ENCODE results near the gene CITED1. TPM values are rescaled to one million over a fixed set of nuclear protein-coding genes. Genes with fewer than 3 reads are reported as not detected.

CITED1 gene
- total and polyA plus RNA-seq, 2 of the 4 experiments (the other 2 are of a cell fraction): 0.18 to 0.24 TPM

- Histone ChIP-seq H3K9me3 (ENCODE audit: control insufficient read depth, insufficient read depth, low read length) (no peaks in the 10 kb centered on the region), H4K20me1 (ENCODE audit: insufficient read depth, low read length) (no peaks in the 10 kb centered on the region; the same call in 1 of the 2 replicates), H4K8ac (ENCODE audit: low read depth in 2 of 2, low read length in 2 of 2) (no peak overlapping the region), H3K36me3 (ENCODE audit: control insufficient read depth, insufficient read depth, low read length) (no peaks in the 10 kb centered on the region), H4K5ac (ENCODE audit: low read depth, low read length) (no peak overlapping the region), H3K4me2 (ENCODE audit: low read depth, low read length) (no peak overlapping the region), H3K4ac (ENCODE audit: low read depth, low read length) (no peak overlapping the region), H2BK15ac (ENCODE audit: low read depth, low read length) (no peak overlapping the region), H2AFZ (replicated peaks; ENCODE audit: low read length, poor library complexity) (no peak overlapping the region), H2BK5ac (ENCODE audit: low read depth, low read length, poor library complexity, severe bottlenecking) (no peak overlapping the region), H2AK5ac (ENCODE audit: low read depth, low read length) (no peak overlapping the region), H4K91ac (ENCODE audit: insufficient read depth, low read depth, low read length) (no peak overlapping the region), H3K56ac (ENCODE audit: extremely low read depth, insufficient read depth, low read length) (no peak overlapping the region), H3K27me3 (ENCODE audit: control insufficient read depth, insufficient read depth, low read length) (peaks cover 18% of the 10 kb centered on the region), H3K18ac (ENCODE audit: low read depth, low read length) (no peak overlapping the region), H3K9me1 (ENCODE audit: insufficient read depth, low read length) (peaks cover 1% of the 10 kb centered on the region; the same call in 1 of the 2 replicates), H3K4me3 (ENCODE audit: insufficient read depth, low read depth, low read length) (no peak overlapping the region), H3K14ac (replicated peaks; ENCODE audit: low read depth, low read length) (no peak overlapping the region), H2AK9ac (replicated peaks; ENCODE audit: low read depth, low read length, poor library complexity) (no peak overlapping the region), H3K23ac (ENCODE audit: low read depth, low read length) (no peak overlapping the region), H3K9ac (ENCODE audit: low read depth, low read length) (no peak overlapping the region), H3K4me1 (ENCODE audit: control insufficient read depth, insufficient read depth, low read length) (no peaks in the 10 kb centered on the region), H3K27ac (ENCODE audit: insufficient read depth, low read length) (no peak overlapping the region), H2BK120ac (ENCODE audit: low read depth, low read length) (no peak overlapping the region), H3K79me1 (ENCODE audit: low read depth in 1 of 2, low read length in 2 of 2) (no peaks in the 10 kb centered on the region), H2BK20ac (ENCODE audit: low read depth, low read length) (no peak overlapping the region)
- no TSS peak for BruUV-seq (replicated peaks)
- no CpG with 5 or more reads among the region's 1 CpG for WGBS, 2 experiments (ENCODE audit: extremely low coverage in 2 of 2, insufficient read length in 1 of 2)
- DNase-seq (no peak), ATAC-seq (ENCODE audit: low read depth) (no peak)
- in situ Hi-C loops (cut with MboI; ENCODE audit: low sequenced_read_pairs): no loop called here
- TF ChIP-seq SMC3 (IDR thresholded peaks at IDR 0.05; ENCODE audit: low read depth, low read length) (no peak), RAD21 (IDR thresholded peaks at IDR 0.05; ENCODE audit: low read length) (no peak), MXI1 (IDR thresholded peaks at IDR 0.05; ENCODE audit: borderline replicate concordance, low read depth, low read length) (no peak), MAFK (IDR thresholded peaks at IDR 0.05; ENCODE audit: low read depth, low read length) (peak; percentile 72)
- dilution Hi-C loops (cut with HindIII; ENCODE audit: low sequenced_read_pairs, unreplicated experiment): no loop called here
- intact Hi-C loops (cut with micrococcal nuclease): no loop called here
- ChIA-PET POLR2A (ENCODE audit: unreplicated experiment) (no interaction called here), CTCF (no interaction called here)
Measured at GRCh38 chrX:72282302-72282701, 23.4 kb downstream of the CITED1 start.
